GM23338 (cell line): ENCODE results near the gene KIAA1586.

Experiments used
- CREB1 ChIP-seq: fragments of 250-450 bp; sonication (Bioruptor Pico); IDR thresholded peaks from 2 replicates; pipeline ENCODE4 v1.5.0; 2020; ENCODE audit warnings: low read depth, mild to moderate bottlenecking, moderate library complexity
- EZH2 ChIP-seq: fragments of 200-600 bp; sonication (generic); IDR thresholded peaks from one replicate; pipeline ENCODE4 v1.8.0; 2017; ENCODE audit warnings: antibody characterized with exemption, mild to moderate bottlenecking, low read depth; ENCODE audit not compliant: unreplicated experiment
- JUNB ChIP-seq: IDR thresholded peaks from one replicate; pipeline ENCODE4 v1.6.1; 2016; ENCODE audit warnings: antibody characterized with exemption; ENCODE audit not compliant: unreplicated experiment
- POLR2AphosphoS5 ChIP-seq: IDR thresholded peaks from 2 replicates; pipeline ENCODE4 v1.6.1; 2016; ENCODE audit warnings: antibody characterized with exemption, low read depth
- STAT1 ChIP-seq: IDR thresholded peaks from one replicate; pipeline ENCODE4 v1.6.1; 2016; ENCODE audit warnings: antibody characterized with exemption; ENCODE audit not compliant: unreplicated experiment
- TF ChIP-seq, protein P1 (sequence below): IDR thresholded peaks from 2 replicates; pipeline ENCODE4 v1.6.1; 2016; ENCODE audit warnings: antibody characterized with exemption
- TF ChIP-seq, protein P2 (sequence below), 2 experiments: fragments of 200-600 bp in 1 of 2; sonication (generic) in 1 of 2; conservative IDR thresholded peaks; 2 replicates each; pipeline versions ENCODE4 v1.5.1 to v1.6.1; 2016 to 2017; ENCODE audit warnings: antibody characterized with exemption in 2 of 2, low read depth in 2 of 2, mild to moderate bottlenecking in 2 of 2, moderate library complexity in 1 of 2
- TF ChIP-seq, protein P3 (sequence below): IDR thresholded peaks from one replicate; pipeline ENCODE4 v1.6.1; 2018; ENCODE audit warnings: antibody characterized with exemption; ENCODE audit not compliant: unreplicated experiment

DNA sequence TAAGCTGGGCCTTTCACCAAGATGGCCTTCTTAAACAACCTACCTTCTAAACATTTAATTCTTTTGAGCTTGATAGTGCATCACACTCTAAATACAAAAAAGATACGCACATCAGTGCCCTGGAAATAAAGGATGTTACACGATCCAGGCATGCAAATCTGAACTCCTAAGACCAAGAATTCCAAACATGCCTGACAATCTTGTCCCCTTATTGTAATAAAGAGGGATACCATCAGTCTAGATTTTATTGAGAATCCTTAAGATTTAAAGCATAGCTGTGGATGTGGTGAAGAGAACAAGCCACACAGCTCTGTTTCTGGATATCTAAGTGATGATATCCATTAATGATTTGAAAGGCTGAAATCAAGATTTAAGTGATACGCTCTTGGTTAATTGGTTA is 56.5 kb downstream of the KIAA1586 start:
- TF ChIP-seq EZH2 (no peak), JUNB (no peak), POLR2AphosphoS5 (no peak), CREB1 (CRISPR knock-in tag) (no peak), STAT1 (no peak)
- TF ChIP-seq, protein P1, sequence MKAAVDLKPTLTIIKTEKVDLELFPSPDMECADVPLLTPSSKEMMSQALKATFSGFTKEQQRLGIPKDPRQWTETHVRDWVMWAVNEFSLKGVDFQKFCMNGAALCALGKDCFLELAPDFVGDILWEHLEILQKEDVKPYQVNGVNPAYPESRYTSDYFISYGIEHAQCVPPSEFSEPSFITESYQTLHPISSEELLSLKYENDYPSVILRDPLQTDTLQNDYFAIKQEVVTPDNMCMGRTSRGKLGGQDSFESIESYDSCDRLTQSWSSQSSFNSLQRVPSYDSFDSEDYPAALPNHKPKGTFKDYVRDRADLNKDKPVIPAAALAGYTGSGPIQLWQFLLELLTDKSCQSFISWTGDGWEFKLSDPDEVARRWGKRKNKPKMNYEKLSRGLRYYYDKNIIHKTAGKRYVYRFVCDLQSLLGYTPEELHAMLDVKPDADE = no peak
- TF ChIP-seq, protein P2, sequence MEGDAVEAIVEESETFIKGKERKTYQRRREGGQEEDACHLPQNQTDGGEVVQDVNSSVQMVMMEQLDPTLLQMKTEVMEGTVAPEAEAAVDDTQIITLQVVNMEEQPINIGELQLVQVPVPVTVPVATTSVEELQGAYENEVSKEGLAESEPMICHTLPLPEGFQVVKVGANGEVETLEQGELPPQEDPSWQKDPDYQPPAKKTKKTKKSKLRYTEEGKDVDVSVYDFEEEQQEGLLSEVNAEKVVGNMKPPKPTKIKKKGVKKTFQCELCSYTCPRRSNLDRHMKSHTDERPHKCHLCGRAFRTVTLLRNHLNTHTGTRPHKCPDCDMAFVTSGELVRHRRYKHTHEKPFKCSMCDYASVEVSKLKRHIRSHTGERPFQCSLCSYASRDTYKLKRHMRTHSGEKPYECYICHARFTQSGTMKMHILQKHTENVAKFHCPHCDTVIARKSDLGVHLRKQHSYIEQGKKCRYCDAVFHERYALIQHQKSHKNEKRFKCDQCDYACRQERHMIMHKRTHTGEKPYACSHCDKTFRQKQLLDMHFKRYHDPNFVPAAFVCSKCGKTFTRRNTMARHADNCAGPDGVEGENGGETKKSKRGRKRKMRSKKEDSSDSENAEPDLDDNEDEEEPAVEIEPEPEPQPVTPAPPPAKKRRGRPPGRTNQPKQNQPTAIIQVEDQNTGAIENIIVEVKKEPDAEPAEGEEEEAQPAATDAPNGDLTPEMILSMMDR (conservative IDR thresholded peaks at IDR 0.05; ENCODE audit: low read depth in 2 of 2) = no peak
- TF ChIP-seq, protein P3, sequence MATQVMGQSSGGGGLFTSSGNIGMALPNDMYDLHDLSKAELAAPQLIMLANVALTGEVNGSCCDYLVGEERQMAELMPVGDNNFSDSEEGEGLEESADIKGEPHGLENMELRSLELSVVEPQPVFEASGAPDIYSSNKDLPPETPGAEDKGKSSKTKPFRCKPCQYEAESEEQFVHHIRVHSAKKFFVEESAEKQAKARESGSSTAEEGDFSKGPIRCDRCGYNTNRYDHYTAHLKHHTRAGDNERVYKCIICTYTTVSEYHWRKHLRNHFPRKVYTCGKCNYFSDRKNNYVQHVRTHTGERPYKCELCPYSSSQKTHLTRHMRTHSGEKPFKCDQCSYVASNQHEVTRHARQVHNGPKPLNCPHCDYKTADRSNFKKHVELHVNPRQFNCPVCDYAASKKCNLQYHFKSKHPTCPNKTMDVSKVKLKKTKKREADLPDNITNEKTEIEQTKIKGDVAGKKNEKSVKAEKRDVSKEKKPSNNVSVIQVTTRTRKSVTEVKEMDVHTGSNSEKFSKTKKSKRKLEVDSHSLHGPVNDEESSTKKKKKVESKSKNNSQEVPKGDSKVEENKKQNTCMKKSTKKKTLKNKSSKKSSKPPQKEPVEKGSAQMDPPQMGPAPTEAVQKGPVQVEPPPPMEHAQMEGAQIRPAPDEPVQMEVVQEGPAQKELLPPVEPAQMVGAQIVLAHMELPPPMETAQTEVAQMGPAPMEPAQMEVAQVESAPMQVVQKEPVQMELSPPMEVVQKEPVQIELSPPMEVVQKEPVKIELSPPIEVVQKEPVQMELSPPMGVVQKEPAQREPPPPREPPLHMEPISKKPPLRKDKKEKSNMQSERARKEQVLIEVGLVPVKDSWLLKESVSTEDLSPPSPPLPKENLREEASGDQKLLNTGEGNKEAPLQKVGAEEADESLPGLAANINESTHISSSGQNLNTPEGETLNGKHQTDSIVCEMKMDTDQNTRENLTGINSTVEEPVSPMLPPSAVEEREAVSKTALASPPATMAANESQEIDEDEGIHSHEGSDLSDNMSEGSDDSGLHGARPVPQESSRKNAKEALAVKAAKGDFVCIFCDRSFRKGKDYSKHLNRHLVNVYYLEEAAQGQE = no peak
